Glomerular endothelial cell (primary cell): Measurements from ENCODE around the gene MDH2. TPM values are rescaled to one million over a fixed set of nuclear protein-coding genes. Genes with fewer than 3 reads are reported as not detected.
A peak's percentile ranks its signal among the peaks of the same experiment; 100 is the strongest.
"Not testable (repeated sequence)": the region's sequence is repeated elsewhere in the genome, so short reads cannot be mapped to it uniquely, and the experiment has no call there.

Experiments used
- DNase-seq: peaks from one replicate; pipeline ENCODE4 v3.0.0-alpha.2; 2011; ENCODE audit warnings: low read depth, low spot score; ENCODE audit errors: extremely low read depth
- total RNA-seq: library from RNA; depleted of rRNA; stranded (reverse); fragments of >200 nt; gene quantifications from 2 replicates; pipeline ENCODE4 v1.2.3, GENCODE V29; 2015

MDH2 gene
- 103 and 110 TPM in 2 replicates for total RNA-seq

GRCh38 chr7:76047811-76048667, at the start of gene MDH2, which contains the start of gene STYXL1:
TSS of gene MDH2 (plus strand) at chr7:76048106. CDS start at chr7:76048161, 55 bp downstream.
TSS of gene STYXL1 (minus strand) at chr7:76048000. CDS start at chr7:76030523, 17,477 bp downstream.
- peak; percentile 70 for DNase-seq

DNA sequence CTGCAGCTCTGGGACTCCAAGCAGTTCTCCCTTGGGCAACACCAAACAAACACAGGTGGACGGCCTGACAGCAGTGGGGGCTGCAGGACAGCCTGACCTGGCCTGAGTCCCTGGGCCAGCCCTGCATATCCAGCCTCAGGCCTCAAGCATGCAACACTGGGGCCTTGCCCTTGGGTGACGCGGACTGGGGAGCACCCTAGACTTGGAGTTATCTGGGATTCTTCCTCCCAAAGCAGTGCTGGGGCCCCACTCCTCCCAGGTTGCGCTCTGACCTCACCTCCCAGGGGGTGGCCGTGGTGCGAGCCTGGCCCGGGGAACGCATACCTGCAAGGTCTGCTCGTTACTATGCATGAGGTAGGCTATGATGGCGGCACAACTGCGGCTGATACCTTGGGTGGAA, 47.3 kb upstream of the MDH2 start:
- no peak for DNase-seq

DNA sequence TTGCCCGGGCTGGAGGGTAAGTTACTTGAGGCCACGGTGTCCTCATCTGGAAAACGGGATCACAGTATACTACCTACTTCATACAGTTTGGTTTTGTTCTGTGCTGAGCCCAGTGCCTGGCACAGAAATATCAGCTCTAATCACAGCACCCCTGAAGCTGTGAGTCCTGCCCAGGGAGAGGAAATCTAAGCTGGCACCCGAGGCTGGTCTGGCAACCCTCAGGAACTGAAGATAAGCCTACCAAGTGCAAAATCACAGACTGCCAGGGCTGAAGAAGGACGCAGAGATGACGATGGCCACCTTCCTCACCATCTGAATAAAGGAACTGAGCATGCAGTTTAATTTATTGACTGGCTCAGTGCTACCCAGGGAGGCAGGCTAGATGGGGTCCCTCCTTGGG, 45.8 kb upstream of the MDH2 start:
- no peak for DNase-seq

- no peak for DNase-seq
Measured at GRCh38 chr7:76002822-76003221, 45.1 kb upstream of the MDH2 start.

DNA sequence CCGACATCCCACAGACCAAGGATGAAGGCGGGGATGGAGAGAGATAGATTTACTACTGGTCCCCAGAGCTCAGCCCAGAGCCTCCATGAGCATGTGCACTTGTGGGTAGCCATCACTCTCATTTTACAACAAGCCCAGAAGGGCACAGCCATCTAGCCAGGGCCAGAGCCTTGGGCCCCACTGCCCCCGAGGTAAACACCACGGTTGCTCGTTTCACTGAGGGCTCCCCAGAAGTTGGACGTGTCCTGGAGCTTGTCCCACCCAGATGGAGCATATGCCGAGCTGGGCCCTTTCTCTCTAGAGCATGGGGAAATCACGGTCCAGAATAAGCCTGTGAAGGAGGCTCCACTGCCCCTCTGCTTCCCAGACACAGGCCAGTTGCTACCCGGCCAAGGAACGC, 44.6 kb upstream of the MDH2 start:
- no peak for DNase-seq

- not testable (repeated sequence) for DNase-seq
Measured at GRCh38 chr7:76005004-76005403, 42.9 kb upstream of the MDH2 start.

- DNase-seq = no peak
Measured at GRCh38 chr7:76008156-76008687, 39.7 kb upstream of the MDH2 start.

- DNase-seq = no peak
Measured at GRCh38 chr7:76009672-76010600, 38.0 kb upstream of the MDH2 start.

GRCh38 chr7:76011442-76011861, 36.5 kb upstream of the MDH2 start:
- peak; percentile 69 for DNase-seq

DNA sequence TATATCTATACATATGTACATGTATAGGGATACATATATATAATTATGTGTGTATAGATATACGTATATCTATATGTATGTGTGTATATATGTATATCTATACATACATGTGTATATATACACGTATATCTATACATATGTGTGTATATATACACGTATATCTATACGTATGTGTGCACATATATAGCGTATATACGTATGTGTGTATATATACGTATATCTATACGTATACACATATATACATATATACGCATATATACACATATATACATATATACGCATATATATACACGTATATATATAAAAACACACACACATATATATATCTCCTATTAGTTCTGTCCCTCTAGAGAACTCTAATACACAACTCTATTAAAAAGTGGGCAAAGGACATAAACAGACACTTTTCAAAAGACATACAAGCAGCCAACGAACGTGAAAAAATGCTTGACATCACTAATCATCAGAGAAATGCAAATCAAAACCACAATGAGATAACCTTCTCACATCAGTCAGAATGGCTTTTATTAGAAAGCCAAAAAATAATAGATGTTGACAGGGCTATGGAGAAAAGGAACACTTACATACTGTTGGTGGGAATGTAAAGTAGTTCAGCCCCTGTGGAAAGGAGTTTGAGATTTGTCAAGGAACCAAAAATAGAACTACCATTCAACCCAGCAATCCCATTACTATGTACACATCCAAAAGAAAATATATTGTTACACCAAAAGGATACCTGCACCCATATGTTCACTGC, 31.5 kb upstream of the MDH2 start:
- DNase-seq = no peak

DNA sequence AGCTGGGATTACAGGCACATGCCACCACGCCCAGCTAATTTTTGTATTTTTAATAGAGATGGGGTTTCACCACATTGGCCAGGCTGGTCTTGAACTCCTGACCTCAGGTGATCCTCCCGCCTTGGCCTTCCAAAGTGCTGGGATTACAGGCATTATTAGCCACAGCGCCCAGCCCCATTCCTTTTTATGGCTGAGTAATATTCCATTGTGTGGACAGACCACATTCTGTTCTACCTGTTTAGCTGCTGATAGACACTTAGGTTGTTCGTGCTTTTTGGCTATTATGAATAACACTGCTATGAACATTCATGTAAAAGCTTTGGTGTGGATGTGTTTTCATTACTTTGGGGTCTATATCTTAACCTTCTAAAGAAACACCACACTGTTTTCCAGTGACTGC, 29.4 kb upstream of the MDH2 start:
- DNase-seq = not testable (repeated sequence)

GRCh38 chr7:76020031-76020714, 27.7 kb upstream of the MDH2 start:
- no peak for DNase-seq

- no peak for DNase-seq
Measured at GRCh38 chr7:76022026-76022780, 25.7 kb upstream of the MDH2 start.

DNA sequence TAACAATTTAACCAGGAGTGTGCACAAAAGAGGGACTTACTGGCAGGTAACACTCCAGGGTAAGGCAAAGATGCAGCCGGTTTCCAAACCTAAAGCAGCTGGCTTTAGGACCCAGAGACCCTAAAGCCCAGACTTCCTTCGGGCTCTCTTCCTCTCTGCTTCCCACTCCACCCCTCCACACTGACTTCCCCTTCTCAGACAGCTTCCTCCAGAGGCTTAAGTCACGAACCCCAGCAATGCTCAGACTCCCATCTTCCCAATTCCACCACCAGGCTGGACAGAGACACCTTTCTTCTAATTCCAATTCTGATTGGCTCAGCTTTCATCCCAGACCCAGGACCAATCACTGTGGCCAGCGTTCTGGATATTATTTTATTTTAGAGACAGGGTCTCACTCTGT, 24.9 kb upstream of the MDH2 start:
- no peak for DNase-seq

DNA sequence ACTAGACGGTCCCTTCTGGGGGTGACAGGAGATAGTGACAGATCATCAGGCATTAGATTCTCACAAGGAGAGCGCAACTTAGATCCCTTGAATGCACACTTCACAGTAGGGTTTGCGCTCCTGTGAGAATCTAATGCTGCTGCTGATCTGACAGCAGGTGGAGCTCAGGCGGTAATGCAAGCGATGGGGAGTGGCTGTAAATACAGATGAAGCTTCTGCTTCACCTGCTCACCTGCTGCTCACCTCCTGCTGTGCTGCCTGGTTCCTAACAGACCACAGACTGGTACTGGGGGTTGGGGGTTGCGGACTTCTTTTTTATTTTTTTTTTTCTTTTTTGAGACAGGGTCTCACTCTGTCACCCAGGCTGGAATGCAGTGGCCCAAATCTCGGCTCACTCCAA, 18.2 kb upstream of the MDH2 start:
- not testable (repeated sequence) for DNase-seq

GRCh38 chr7:76031964-76032363, 15.9 kb upstream of the MDH2 start:
- no peak for DNase-seq

DNA sequence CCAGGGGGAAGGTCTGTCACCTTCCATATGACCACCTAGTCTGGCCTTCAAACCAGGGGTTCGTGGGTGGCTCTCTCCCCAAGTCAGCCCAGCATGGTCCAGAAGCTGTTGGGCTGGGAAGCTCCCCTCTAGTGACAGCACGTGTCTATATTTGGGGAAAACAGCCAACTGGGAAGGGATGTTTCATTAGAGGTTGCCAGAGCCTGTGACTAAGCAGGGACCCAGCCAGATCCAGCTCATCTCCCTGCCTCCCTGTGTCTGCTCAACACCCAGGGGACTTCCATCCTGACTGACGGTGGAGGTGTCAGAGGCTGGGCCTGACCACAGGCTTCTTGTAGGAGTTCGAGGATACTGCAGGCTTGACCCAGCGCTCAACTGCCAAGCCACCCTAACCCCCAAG, 10.6 kb upstream of the MDH2 start:
- DNase-seq = no peak

DNA sequence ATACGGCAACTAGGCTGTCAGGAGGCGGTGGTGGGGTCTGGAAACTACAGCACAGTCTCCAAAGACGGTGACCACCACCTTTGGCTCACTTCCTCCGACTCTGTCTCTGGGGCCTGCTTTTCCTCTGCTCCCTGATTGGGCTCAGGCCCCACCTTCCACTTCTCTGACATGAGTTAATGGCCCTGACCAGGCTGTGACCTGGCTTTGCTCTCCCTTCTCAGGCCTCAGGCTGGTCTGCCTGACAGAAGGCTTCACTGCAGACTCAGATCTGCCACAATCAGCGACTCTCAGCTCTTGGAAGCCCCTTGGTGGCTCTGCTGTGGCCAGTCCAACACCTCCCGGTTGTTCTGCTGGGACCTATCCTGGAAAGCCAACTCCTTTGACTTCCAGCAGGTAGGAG, 7.8 kb upstream of the MDH2 start:
- DNase-seq = no peak

DNA sequence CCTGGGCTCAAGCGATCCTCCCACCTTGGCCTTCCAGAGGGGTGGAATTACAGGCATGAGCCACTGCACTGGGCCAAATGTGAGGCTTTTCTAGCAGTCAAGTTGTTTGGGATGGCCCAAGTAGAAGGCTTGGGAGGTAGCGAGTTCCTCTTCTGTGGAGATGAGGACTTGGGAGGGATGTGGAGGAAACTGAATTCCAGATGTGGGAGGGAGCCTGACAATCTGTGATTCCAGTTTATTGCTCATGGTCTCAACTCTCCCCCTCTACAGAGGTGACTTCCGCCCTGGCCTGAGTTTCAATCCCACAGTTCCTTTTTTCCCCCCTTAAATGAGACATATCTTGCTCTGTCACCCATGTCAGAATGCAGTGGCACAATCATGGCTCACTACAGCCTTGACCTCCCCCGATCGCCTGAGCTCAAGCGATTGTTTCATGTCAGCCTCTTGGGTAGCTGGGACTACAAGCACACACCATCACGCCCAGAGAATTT, 3.5 kb upstream of the MDH2 start:
- DNase-seq = no peak
